OCI-LY7 (cell line): ENCODE measurements around the gene DPF3. TPM values are rescaled to one million over a fixed set of nuclear protein-coding genes. Genes with fewer than 3 reads are reported as not detected.

Source experiments
- BruUV-seq: library from RNA; stranded (reverse); fragments of 400-500 nt; replicated peaks from 2 replicates; lab custom pipeline; 2021; lab: Mats Ljungman, UMichigan
- CTCF ChIA-PET: fragments of 300-600 bp; sonication (Branson Sonifier 250); formaldehyde crosslinking; loops from one replicate; lab custom pipeline; 2022; ENCODE audit warnings: antibody characterized with exemption; ENCODE audit not compliant: unreplicated experiment; lab: Charles Lee
- POLR2A ChIA-PET: fragments of 300-600 bp; sonication (Branson Sonifier 250); formaldehyde crosslinking; loops from one replicate; lab custom pipeline; 2022; ENCODE audit warnings: antibody characterized with exemption; lab: Charles Lee
- DNase-seq: peaks from one replicate; pipeline ENCODE4 v3.0.0-alpha.2; 2015; ENCODE audit warnings: low spot score
- H2AFZ ChIP-seq: fragments of 200-600 bp; sonication (generic), shearing (Covaris generic); 2 replicates; pipeline ENCODE4 v1.6.1; 2014; ENCODE audit warnings: mild to moderate bottlenecking, antibody characterized with exemption, low read length, moderate library complexity
- H3K27ac ChIP-seq: fragments of 200-600 bp; sonication (generic); 2 replicates; pipeline ENCODE4 v1.5.1; 2014; ENCODE audit warnings: mixed run types, low read depth, mild to moderate bottlenecking, moderate library complexity, low read length, inconsistent platforms; ENCODE audit not compliant: poor library complexity, severe bottlenecking
- H3K36me3 ChIP-seq: fragments of 200-600 bp; sonication (generic); 2 replicates; pipeline ENCODE4 v1.6.1; 2014; ENCODE audit warnings: mild to moderate bottlenecking, antibody characterized with exemption, low read length, moderate library complexity, mixed read lengths; ENCODE audit not compliant: insufficient read depth
- H3K4me1 ChIP-seq: fragments of 200-600 bp; sonication (generic); 2 replicates; pipeline ENCODE4 v1.5.1; 2014; ENCODE audit warnings: mild to moderate bottlenecking, low read length; ENCODE audit not compliant: insufficient read depth, poor library complexity, severe bottlenecking
- H3K4me2 ChIP-seq: fragments of 200-600 bp; sonication (generic); 2 replicates; pipeline ENCODE4 v1.6.1; 2014; ENCODE audit warnings: mild to moderate bottlenecking, low read length
- H3K4me3 ChIP-seq: fragments of 200-600 bp; sonication (generic); 2 replicates; pipeline ENCODE4 v1.5.1; 2014; ENCODE audit warnings: mild to moderate bottlenecking, low read depth, low read length; ENCODE audit not compliant: poor library complexity, severe bottlenecking
- H3K79me2 ChIP-seq: fragments of 200-600 bp; sonication (generic); 2 replicates; pipeline ENCODE4 v1.6.1; 2016; ENCODE audit warnings: low read depth, mild to moderate bottlenecking, low read length, moderate library complexity, mixed read lengths; ENCODE audit not compliant: insufficient read depth
- H3K9me2 ChIP-seq: fragments of 200-600 bp; sonication (generic); 2 replicates; pipeline ENCODE4 v1.6.1; 2016; ENCODE audit warnings: mild to moderate bottlenecking, low read length, mixed read lengths; ENCODE audit not compliant: insufficient read depth
- H3K9me3 ChIP-seq: fragments of 200-600 bp; sonication (generic); 2 replicates; pipeline ENCODE4 v1.6.1; 2014; ENCODE audit warnings: mild to moderate bottlenecking, mixed run types, low read length, mixed read lengths
- H4K20me1 ChIP-seq: fragments of 200-600 bp; sonication (generic); 2 replicates; pipeline ENCODE4 v1.6.1; 2014; ENCODE audit warnings: mild to moderate bottlenecking, antibody characterized with exemption, low read length, moderate library complexity, mixed read lengths; ENCODE audit not compliant: insufficient read depth
- EZH2phosphoT487 ChIP-seq: fragments of 200-600 bp; sonication (generic); IDR thresholded peaks from 2 replicates; pipeline ENCODE4 v1.6.1; 2018; ENCODE audit warnings: low read depth, borderline replicate concordance, mild to moderate bottlenecking, mixed run types, antibody characterized with exemption, low read length, moderate library complexity, mixed read lengths
- intact Hi-C: fragments of 100-400 bp; cut with micrococcal nuclease; formaldehyde crosslinking; loops from one replicate; pipeline ENCODE4 v1.10.0; 2022; ENCODE audit not compliant: unreplicated experiment
- total RNA-seq, 2 experiments: library from RNA; depleted of rRNA in 1 of 2; stranded (reverse); fragments of >200 nt in 1 of 2; shearing (Covaris generic) in 1 of 2; gene quantifications; 2 replicates each; pipeline ENCODE4 v1.2.3, GENCODE V29; 2014 to 2022
- TF ChIP-seq, protein P1 (sequence below): fragments of 200-600 bp; sonication (generic); conservative IDR thresholded peaks from 2 replicates; pipeline ENCODE4 v1.5.1; 2014; ENCODE audit warnings: mild to moderate bottlenecking, antibody characterized with exemption, low read length, moderate library complexity, mixed read lengths

Gene DPF3
- total RNA-seq, 2 experiments from 2014 or later = 0.42 TPM; not detected in 1

DNA sequence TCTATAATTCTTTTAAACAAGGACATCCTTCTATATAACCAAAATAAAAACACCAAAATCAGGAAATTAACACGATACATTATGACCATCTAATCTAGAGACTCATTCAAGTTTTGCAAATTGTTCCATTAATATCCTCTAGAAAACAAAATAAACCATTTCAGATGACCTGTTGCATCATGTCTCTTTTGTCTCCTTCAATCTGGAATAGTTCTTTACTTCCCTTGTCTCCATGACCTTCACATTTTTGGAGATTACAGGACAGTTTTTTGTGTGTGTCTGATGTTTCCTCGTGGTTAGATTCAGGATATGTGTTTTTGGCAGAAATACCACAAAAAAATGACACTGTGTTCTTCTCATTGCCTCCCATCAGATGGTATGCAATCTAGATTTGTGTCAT is 19.9 kb upstream of the DPF3 start:
- Histone ChIP-seq H3K4me2 (no peak overlapping the region), H3K9me2 (no peaks in the 10 kb centered on the region), H3K4me3 (no peak overlapping the region), H3K36me3 (no peaks in the 10 kb centered on the region), H3K27ac (no peak overlapping the region), H3K9me3 (no peaks in the 10 kb centered on the region), H3K4me1 (no peaks in the 10 kb centered on the region), H2AFZ (no peak overlapping the region), H3K79me2 (no peaks in the 10 kb centered on the region), H4K20me1 (no peaks in the 10 kb centered on the region)
- BruUV-seq = no TSS peak
- ChIA-PET POLR2A (no interaction called here), CTCF (no interaction called here)
- DNase-seq = no peak
- no peak for TF ChIP-seq EZH2phosphoT487
- TF ChIP-seq, protein P1, sequence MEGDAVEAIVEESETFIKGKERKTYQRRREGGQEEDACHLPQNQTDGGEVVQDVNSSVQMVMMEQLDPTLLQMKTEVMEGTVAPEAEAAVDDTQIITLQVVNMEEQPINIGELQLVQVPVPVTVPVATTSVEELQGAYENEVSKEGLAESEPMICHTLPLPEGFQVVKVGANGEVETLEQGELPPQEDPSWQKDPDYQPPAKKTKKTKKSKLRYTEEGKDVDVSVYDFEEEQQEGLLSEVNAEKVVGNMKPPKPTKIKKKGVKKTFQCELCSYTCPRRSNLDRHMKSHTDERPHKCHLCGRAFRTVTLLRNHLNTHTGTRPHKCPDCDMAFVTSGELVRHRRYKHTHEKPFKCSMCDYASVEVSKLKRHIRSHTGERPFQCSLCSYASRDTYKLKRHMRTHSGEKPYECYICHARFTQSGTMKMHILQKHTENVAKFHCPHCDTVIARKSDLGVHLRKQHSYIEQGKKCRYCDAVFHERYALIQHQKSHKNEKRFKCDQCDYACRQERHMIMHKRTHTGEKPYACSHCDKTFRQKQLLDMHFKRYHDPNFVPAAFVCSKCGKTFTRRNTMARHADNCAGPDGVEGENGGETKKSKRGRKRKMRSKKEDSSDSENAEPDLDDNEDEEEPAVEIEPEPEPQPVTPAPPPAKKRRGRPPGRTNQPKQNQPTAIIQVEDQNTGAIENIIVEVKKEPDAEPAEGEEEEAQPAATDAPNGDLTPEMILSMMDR = no peak
- intact Hi-C loops = no loop called here

DNA sequence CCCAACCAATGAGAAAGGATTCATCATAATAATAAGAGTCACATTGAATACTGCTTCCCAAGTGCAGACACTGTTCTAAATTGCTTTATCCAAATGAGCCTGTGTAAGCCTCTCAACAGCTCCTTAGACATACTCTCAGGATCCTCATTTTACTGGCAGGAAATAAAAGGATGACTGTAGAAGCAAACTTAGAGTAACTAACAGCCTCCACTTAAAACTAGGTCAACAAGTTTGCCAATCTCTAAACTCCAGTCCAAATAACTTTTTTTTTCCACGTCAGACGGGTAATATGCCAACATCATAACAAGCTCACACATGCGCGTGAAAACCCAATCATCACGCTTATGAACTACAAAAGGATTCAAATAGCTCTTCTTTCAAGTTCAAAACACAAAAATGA is 15.3 kb upstream of the DPF3 start:
- no TSS peak for BruUV-seq
- POLR2A ChIA-PET = interaction anchor here (0.5 kb wide), 1 partner anchor 10 kb away, joined by 5 read pairs; no protein-coding TSS in a partner anchor
- H3K27ac ChIP-seq = no peak overlapping the region
- no peaks in the 10 kb centered on the region for H4K20me1 ChIP-seq
- H3K4me2 ChIP-seq = no peak overlapping the region
- CTCF ChIA-PET = no interaction called here
- H3K4me3 ChIP-seq = no peak overlapping the region
- H3K9me2 ChIP-seq = no peaks in the 10 kb centered on the region
- H3K36me3 ChIP-seq = no peaks in the 10 kb centered on the region
- no peaks in the 10 kb centered on the region for H3K79me2 ChIP-seq
- TF ChIP-seq, protein P1 = no peak
- no peak for TF ChIP-seq EZH2phosphoT487
- intact Hi-C loops = no loop called here
- no peaks in the 10 kb centered on the region for H3K9me3 ChIP-seq
- no peak for DNase-seq
- H2AFZ ChIP-seq = no peak overlapping the region
- H3K4me1 ChIP-seq = no peaks in the 10 kb centered on the region

DNA sequence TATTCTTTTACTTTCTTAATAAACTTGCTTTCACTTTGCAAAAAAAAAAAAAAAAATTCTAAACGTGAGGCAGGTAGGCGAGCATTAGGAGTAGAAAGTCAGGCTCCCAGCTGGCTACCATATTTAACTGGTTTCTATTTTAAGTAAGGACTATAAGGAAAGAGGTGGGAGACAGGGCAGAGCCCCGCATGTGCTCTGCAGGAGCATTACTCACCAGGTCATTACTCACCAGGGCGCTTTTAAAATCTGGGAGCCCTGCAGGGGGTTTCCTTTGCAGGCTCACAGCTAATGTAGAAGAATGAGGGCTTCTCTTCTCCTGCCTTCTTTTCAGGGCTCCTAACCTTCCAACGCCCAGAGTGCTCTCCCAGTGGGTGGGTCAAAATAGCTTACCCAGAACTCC is 14.0 kb upstream of the DPF3 start:
- H2AFZ ChIP-seq = no peak overlapping the region
- CTCF ChIA-PET = no interaction called here
- no peak overlapping the region for H3K4me2 ChIP-seq
- no peaks in the 10 kb centered on the region for H3K9me3 ChIP-seq
- H3K27ac ChIP-seq = no peak overlapping the region
- H3K36me3 ChIP-seq = no peaks in the 10 kb centered on the region
- TF ChIP-seq, protein P1 = no peak
- TF ChIP-seq EZH2phosphoT487 = no peak
- no peaks in the 10 kb centered on the region for H3K9me2 ChIP-seq
- no peaks in the 10 kb centered on the region for H3K4me1 ChIP-seq
- POLR2A ChIA-PET = no interaction called here
- no TSS peak for BruUV-seq
- no peak overlapping the region for H3K4me3 ChIP-seq
- no peaks in the 10 kb centered on the region for H4K20me1 ChIP-seq
- no peak for DNase-seq
- no peaks in the 10 kb centered on the region for H3K79me2 ChIP-seq
- intact Hi-C loops = no loop called here
